NCI-H1048 (cell line): ENCODE measurements around the gene PTPRC.
"Not testable (repeated sequence)": the region's sequence is repeated elsewhere in the genome, so short reads cannot be mapped to it uniquely, and the experiment has no call there.

Experiments used
- DNase-seq: peaks from one replicate; lab custom pipeline; 2025; lab: John Stamatoyannopoulos, UW

PTPRC gene

GRCh38 chr1:198638894-198639635 lies at the start of gene PTPRC:
Gene PTPRC (plus strand): TSS chr1:198639040. CDS start chr1:198639269, 229 bp downstream.
- no peak for DNase-seq

- DNase-seq = no peak
These were observed 48.4 kb upstream of the PTPRC start for GRCh38 chr1:198590454-198590853.

GRCh38 chr1:198595765-198596164 lies 43.1 kb upstream of the PTPRC start:
- DNase-seq = no peak

GRCh38 chr1:198597690-198598430 lies 41.0 kb upstream of the PTPRC start:
- DNase-seq = no peak

GRCh38 chr1:198598796-198599321 lies 40.0 kb upstream of the PTPRC start:
- no peak for DNase-seq

- no peak for DNase-seq
These were observed 39.1 kb upstream of the PTPRC start for GRCh38 chr1:198599749-198600148.

- DNase-seq = no peak
These were observed 37.9 kb upstream of the PTPRC start for GRCh38 chr1:198600906-198601305.

GRCh38 chr1:198601310-198601709 lies 37.5 kb upstream of the PTPRC start:
- DNase-seq = not testable (repeated sequence)

GRCh38 chr1:198601936-198602889 lies 36.6 kb upstream of the PTPRC start:
- no peak for DNase-seq

- DNase-seq = no peak
These were observed 33.9 kb upstream of the PTPRC start for GRCh38 chr1:198604975-198605374.

GRCh38 chr1:198605406-198605805 lies 33.4 kb upstream of the PTPRC start:
- no peak for DNase-seq

- DNase-seq = no peak
These were observed 32.8 kb upstream of the PTPRC start for GRCh38 chr1:198606020-198606438.

- DNase-seq = no peak
These were observed 31.1 kb upstream of the PTPRC start for GRCh38 chr1:198607714-198608113.

- DNase-seq = no peak
These were observed 28.5 kb upstream of the PTPRC start for GRCh38 chr1:198610362-198610761.

GRCh38 chr1:198611219-198611618 lies 27.6 kb upstream of the PTPRC start:
- DNase-seq = no peak

GRCh38 chr1:198612471-198613260 lies 26.2 kb upstream of the PTPRC start:
- no peak for DNase-seq

GRCh38 chr1:198617406-198617805 lies 21.4 kb upstream of the PTPRC start:
- no peak for DNase-seq

GRCh38 chr1:198619375-198620140 lies 19.3 kb upstream of the PTPRC start:
- no peak for DNase-seq

GRCh38 chr1:198620218-198620617 lies 18.6 kb upstream of the PTPRC start:
- DNase-seq = no peak
